IMR-90 (cell line): Measurements from ENCODE around the gene ADAMTSL1.

ENCODE experiments used
- CHD1 ChIP-seq: IDR thresholded peaks from 2 replicates; pipeline ENCODE4 v1.6.1; 2012; ENCODE audit warnings: low read depth, low read length, improper control_type of control experiment
- CTCF ChIP-seq: conservative IDR thresholded peaks from 2 replicates; pipeline ENCODE4 v1.5.1; 2012; ENCODE audit warnings: mild to moderate bottlenecking, low read depth, low read length, improper control_type of control experiment
- MAZ ChIP-seq: IDR thresholded peaks from 2 replicates; pipeline ENCODE4 v1.6.1; 2012; ENCODE audit warnings: low read depth, mild to moderate bottlenecking, low read length, improper control_type of control experiment, moderate library complexity, borderline replicate concordance
- POLR2A ChIP-seq: IDR thresholded peaks from 2 replicates; pipeline ENCODE4 v1.6.1; 2012; ENCODE audit warnings: mild to moderate bottlenecking, low read depth, low read length
- RAD21 ChIP-seq: IDR thresholded peaks from 2 replicates; pipeline ENCODE4 v1.6.1; 2012; ENCODE audit warnings: low read length, improper control_type of control experiment
- RCOR1 ChIP-seq: IDR thresholded peaks from 2 replicates; pipeline ENCODE4 v1.6.1; 2012; ENCODE audit warnings: mild to moderate bottlenecking, low read length, improper control_type of control experiment; ENCODE audit not compliant: insufficient replicate concordance
- RFX5 ChIP-seq: IDR thresholded peaks from 2 replicates; pipeline ENCODE4 v1.8.0; 2012; ENCODE audit warnings: low read depth, mild to moderate bottlenecking, low read length, moderate library complexity
- USF2 ChIP-seq: fragments of 150-350 bp; IDR thresholded peaks from 2 replicates; pipeline ENCODE4 v1.6.1; 2017; ENCODE audit warnings: mild to moderate bottlenecking, antibody characterized with exemption, low read length, low read depth

GRCh38 chr9:18778846-18779245, 304.9 kb downstream of the ADAMTSL1 start:
- TF ChIP-seq POLR2A (no peak), CTCF (no peak), RCOR1 (no peak), RAD21 (no peak), MAZ (no peak), RFX5 (no peak), USF2 (no peak), CHD1 (no peak)
